HG03175 (cell line): Measurements from ENCODE around the gene TMEM92.
"Not testable (repeated sequence)": the region's sequence is repeated elsewhere in the genome, so short reads cannot be mapped to it uniquely, and the experiment has no call there.

ENCODE experiments used
- ATAC-seq: cut with Tn5 transposase; IDR thresholded peaks from one replicate; pipeline ENCODE4 v1.9.1; 2021; ENCODE audit warnings: mild to moderate bottlenecking, moderate library complexity; ENCODE audit not compliant: unreplicated experiment

TMEM92 gene

DNA sequence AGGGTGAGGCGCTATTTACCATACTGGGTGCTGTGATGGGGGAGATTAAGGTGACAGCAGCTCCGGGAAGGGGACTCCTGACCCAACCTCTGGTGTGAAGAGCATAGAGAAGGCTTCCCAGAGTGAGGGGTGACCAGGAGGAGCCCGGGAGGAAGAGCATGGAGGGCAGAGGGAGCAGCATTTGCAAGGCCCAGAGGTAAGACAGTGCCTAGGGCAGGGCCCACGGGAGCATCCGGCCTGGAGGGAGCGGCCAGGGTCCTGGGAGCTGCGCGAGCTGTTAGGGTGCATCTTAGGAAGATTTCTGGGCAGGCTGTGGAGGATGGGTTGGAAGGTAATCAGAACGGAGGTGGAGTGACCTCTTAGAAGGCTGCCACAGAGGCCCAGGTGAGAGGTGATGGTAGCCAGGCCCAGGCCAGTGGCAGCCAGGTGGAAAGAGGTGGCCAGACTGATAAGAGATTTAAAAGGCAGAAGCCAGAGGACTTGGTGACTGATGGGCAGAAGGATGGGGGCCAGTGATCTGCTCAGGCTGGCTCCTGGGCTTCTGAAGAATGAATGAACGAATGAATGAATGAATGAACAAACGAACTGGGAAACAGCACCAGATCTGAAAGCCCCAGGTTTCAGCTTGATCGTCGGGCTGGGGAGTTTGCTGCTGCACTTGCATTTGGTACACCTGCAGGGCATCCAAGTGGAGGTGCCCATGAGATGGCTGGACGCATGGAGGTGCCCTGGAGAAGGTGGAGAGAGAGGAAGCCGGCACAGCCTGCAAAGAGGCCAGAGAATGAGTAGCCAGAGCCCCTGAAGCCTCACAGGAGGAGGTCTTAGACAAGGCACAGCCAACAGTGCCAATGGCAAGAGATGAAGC lies 13.0 kb upstream of the TMEM92 start:
- ATAC-seq, result no peak

DNA sequence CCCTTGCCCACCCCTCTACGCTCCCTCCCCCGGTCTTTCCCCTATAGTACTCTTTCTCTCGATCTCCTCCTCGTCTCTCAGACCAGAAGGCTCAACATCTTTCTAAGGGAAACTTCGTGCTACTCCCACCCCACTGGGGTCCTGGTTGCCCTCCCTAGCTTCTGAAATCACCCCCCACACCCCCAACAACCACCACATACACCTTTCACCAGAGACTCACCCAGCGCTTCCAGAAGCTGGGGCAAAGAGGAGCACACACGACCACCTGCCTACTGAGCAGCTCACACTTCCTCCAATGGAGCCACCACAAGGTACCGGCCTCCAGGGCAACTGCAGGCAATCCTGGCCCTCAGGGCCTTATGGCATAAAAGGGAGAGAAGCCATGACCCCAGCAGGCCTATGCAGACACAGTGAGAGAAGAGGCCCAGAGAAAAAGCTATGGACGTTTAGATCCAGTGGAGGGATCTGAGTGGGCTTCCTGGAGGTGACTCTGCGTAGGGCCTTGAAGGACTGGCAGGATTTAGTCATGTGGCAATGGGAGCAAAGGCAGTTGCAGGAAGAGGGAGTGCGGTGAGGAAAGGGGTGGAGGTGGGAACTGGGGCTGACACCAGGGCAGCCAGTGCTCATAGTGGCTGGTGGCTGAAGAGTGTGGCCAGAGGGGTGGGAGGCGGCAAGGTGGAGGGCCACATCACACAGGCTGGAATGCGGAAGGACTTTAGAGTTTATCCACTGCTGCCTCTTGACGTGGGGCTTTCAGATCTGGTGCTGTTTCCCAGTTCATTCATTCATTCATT lies 12.1 kb upstream of the TMEM92 start:
- ATAC-seq, result no peak

DNA sequence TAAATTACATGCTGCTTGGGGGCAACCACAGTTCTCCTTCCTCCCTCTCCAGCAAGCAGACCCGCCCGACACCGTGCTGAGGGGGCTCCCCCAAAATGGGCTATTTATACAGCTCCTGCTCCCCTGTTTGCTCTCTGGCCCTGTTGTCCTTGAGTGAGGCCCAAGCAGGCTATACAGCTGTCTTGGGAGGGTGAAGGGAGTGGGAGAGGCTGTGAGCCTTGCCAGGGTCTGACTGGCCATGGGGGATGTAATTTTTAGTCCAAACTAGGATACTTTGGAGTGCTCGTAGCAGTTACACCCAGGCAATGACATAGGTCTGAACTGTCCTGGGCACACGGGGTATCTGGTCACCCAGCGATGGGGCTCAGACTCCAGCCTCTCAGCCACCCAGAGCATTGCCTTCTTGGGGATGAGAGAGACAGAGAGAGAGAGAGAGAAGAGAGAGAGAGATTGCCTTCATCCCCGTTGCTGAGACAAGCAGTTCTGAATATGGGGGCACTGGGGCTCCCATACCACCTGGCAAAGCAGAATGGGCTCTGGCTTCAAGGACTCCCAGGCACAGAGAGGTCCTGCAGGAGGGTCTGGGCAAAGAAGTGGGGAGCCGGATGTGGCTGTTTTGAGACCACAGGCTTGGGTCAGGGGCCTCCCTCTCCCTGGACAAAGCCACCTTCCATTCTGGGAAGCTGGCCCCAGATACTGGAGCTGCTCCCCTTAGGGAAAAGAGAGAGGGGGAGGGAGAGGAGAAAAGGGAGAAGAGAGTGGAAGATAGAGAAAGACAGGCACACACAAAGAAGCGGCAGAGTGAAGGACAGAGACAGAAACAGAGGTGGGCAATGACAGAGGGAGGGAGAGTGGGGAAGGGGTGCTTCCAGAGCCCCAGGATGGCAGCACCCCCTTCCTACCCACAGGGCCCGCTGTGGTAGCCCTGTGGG lies 10.7 kb upstream of the TMEM92 start:
- no peak for ATAC-seq

DNA sequence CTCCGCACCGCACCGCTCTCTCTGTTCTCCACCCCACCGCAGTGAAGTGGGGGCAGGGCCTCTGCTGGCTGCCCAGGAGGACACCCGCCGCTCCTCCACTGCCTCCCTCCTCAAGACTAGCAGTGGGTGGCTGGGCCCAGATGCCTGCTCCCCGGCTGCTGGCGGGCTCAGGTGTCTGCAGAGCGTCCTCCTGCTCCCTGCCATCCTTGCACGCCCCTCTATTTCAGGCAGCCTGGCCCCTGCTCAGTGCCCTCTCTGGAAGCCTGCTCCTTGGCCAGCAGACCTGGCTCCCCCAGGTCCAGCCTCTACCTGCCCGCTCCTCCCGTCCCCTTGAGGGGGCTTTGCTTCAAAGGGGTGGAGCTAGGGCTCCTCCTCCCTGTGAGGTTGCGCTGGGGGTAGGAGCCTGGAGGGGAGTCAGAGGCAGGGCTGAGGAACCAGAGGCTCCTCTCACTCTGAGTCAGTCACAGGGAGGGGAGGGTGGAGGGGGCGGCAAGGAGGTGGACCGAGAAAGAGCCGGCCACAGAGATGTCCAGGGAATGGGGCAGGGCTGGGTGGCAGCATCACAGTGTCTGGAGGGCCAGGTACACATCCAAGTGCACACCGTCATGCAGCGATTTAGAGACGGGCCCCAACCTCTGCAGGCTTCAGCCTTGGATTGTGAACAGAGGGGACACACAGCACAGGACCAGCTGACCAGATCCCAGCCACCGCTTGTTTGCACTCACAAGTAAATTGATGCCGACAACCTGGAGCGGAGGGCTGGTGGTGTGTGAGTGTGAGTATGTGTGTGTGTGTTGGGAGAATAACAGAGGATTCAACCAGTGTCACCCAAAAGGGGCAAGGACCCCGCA lies 9.8 kb upstream of the TMEM92 start:
- no peak for ATAC-seq

DNA sequence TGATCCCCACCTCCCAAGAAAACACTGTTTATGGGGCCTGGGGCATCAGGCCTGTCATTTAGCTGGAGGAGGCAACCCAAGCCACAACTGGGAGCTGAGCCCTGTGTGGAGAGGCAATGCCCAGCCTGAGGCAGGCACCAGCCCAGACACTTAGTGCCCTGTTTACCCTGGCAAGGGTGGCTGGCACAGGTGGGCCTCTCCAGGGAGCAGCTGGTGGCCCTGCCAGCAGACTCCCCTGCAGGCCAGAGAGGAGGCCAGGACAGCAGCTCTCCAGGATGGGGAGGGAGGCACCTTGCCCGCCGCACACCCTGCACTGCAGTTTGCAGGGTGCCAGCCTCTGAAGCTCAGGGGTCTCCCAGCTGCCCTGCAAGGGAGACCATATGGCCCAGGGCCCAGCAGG lies 9.1 kb upstream of the TMEM92 start:
- no peak for ATAC-seq

DNA sequence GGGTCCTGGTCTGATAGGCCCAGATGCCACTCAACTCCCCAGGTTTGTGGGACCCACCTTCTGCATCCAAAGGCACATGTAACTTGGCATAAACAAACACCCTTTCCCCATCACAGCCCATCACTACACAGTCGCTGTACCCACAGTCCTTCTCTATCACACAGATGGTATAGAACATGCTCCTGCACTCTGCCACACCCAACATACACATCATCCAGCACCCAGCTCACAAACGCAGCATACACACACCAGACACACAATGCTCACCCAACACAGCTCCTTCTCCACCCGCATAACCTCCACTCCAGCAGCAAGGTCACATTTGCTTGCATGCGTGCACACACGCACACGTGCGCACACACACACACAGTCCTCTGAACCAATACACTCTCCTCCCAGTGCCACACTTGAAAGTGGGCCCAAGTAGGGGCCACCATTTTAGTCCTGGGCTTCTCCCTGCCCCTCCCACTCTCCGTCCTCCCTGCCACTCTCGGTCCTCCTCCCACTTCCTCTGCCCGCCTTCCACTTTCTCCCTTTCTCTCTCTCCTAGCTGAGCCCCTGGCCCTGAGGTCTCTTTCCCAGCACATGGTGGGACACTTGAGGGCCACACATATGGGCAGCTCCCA lies 8.5 kb upstream of the TMEM92 start:
- ATAC-seq, result no peak

DNA sequence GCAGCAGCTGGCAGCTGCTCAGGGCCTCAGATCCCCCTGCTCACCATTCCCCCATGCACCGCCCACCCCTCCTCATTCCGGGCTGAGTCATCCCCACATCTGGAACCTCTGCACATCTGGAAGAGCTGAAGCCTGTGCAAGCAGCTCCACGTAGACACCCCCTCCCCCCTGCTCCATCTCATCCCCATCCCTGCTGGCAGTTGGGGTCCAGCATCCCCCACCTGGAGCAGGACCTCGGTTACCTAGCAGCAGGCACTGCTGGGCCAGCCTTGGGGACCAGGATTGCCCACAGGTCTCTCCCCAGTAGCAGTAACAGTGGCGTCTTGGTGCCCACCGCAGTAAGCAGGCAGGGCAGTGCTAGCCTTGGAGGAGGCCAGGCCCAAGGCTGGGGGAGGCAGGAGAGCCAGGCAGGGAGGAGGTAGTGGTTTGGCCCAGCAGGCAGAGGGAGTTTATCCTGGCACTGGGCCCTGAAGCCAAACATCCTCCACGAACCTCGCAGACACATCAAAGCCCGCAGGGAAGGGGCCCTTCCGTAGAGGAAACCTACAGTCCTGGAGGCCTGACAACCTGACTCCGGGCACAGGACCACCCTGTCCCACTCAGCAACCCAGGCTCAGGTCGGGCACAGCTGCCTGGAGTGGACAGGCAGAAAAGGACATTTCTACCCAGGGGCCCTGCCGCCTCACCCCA lies 7.7 kb upstream of the TMEM92 start:
- no peak for ATAC-seq

DNA sequence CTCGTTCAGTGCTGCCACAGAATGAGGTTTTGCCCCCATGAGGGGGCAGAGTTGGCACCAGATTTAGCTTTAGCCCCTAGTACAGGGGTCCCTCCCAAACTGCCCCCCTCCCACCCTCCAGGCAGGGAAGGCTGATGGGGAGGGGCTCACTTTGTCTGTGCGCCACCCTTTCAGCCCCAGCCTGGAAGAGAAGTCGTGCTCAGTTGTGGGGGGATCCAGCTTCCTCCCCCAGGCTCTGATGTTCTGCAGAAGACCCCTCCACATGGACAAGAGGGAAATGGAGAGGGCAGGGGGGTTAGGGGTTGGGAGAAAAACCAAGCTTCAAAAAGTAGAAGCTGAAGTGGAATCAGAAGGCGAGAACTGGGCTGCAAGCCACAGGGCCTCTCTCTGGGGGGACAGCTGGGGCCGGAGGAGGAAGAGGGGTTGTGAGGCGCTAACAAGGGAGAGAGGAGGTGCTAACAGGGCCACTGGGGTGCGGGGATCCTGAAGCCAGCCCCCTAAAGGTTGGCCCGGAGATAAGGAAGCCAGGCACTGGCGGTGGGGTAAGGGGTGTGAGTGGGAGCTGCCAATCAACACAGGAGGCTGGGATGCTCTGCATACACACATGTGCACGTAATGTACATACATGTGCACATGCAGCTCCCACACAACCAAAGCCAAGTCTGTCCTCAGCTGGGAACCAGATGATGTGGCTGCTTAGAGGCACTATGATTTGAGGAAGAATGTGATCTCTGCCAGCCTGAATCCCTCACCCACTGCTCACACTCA lies 7.0 kb upstream of the TMEM92 start:
- ATAC-seq, result no peak

DNA sequence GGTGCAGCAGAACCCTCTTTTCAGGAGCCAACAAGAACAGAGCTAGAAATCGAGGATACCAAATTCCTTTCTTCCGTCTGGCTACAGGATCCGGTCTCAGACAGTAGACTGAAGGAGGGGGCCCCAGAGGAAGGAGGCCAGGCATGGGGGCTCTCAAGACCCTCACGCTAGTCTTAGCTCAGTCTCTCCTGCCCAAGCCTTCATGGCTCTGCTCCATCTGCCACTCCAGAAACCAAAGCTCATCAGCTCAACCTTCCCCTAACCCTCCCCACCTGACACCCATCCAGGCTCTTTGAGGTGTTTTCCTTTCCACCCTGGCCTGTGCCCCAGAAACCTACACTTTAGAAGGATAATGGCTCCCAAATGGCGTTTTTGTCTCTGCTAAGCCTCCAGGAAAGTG lies 6.2 kb upstream of the TMEM92 start:
- no peak for ATAC-seq

DNA sequence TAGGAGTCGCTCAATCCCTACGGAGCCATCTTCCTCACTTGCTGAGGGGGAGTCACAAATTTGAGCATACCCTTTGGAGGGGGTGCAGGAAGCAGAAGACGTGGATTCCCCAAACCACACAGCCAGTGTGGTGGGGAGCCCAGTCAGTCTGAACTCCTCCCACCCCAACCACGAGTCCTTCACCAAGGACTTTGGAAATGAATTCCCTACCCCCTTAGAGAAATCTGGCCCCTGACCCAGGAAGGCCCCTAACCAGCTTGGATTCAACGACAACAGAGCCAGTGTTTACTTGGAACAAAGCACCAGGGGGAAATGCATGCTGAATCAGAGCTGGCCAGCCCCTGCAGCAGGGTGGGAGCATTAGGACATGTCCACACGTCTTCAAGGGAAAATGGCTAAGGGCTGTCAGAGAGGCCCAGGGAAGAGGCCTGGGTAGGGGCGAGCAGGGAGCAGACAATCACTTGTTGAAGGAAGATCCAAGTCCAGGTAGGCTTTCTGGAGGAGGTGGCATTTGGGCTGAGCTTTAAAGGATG lies 5.5 kb upstream of the TMEM92 start:
- ATAC-seq, result no peak

DNA sequence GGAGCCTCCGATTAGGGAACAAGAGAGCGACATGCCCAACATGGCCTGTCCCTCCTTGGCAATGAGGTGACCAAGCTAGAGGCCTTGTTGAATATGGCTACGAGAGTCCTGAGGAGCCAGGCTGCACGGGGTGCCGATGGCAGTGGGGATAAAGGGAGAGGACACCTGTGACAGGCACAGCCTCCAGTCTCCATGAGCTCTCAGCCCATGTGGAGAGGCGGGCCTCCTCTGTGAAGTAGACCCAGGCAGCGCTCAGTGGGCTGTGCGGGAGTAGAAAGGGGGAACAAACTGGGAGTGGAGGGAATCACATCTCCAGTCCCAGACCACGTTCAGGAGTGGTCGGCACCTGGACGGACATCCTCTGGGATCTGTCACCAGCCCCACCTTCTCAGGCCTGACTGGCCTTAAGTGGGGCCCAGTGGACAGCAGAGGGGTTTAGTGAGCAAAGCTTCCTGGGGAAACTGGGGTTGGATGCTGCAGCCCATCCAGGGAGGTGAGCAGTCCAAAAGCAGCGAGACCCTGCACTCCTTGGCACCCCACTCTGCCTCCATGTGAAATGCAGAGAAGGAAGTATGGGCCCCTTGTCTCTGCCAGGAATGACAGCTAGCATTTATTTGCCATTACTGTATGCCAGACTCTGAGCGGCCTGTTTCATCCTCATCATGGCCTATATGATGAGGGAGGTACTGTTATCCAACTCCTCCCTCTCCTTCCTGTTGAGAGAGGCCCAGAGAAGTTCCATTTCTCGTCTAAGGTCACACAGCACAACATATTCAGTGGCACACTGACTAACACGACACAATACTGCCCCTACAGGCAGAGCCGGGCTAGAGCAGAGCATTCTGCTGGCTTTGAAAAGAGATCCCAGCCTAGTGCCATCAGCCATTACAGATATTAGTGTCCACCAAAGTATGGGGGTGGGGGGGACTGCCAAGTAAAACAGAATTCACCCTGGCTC lies 4.5 kb upstream of the TMEM92 start:
- ATAC-seq, result no peak

DNA sequence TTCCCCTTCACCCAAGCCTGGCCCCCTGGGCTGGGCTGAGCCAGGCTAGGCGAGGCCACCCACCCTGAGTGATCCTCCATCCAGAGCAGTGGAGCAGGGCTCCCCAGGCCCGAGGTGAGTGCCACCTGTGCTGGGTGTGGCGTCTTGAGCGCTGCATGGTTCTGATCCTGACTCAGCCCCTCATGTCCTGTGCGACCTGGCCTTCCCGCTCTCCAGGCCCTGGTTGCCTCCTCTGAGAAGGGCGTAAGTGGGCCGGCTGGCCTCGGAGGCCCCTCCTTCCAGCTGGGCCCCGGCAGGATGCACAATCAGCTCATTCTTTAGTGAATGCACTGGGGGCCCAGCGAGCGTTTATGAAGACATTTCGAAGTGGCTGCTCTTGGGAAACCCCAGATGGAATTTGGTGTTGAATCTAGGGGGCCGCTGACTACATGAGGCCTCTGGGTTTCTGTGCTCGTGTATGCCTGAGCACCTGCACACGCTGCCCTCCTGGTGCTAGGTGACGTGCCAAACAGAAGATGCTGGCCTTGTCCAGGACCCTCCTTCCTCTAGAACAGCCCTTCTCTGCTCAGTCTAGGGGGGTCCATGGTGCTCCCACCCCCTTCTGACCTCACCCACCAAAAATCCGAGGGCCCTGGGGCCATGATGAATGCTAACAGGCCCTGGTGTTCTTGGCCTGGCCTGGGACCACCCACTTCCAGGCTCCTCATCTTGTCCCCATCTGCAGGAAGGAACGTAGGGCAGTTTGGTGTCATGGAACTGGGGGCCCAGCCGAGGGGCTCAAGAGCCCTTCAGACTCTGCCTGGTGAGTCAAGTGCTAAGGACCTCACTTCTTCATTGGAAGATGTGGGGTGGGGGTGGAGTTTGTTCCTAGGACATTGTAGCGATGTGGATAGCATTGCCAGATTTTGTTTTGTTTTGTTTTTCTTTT lies 3.6 kb upstream of the TMEM92 start:
- ATAC-seq, result no peak

DNA sequence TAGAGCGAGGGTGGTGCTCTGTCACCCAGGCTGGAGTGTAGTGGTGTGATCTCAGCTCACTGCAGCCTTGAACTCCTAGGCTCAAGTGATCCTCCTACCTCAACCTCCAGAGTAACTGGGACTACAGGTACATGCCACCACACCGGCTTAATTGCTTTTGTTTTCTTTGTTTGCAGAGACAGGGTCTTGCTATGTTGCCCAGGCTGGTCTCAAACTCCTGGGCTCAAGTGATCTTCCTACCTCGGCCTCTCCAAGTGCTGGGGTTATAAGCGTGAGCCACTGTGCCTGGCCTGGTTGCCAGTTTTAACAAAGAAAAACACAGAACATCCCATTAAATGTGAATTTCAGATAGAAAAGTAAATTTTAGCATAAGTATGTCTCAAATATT lies 2.9 kb upstream of the TMEM92 start:
- not testable (repeated sequence) for ATAC-seq

DNA sequence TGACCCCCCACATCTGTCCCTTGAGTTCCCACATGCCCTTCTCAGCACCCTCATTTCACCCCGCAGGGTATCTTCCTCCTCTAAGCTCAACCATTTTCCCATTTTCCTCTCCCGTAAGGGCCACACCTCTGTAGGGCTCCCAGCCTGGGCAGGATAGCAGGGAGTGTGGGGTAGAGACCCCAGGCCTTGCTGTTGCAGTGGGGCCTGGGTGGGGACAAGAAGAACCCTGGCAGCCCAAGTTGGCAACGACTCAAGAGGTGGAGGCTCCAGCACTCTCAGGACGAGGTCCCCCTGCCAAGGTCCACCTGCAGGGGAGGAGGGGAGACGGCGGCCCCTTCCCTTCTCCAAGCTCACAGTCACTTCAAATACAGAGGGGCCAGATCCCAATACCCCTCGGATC lies 2.0 kb upstream of the TMEM92 start:
- no peak for ATAC-seq

DNA sequence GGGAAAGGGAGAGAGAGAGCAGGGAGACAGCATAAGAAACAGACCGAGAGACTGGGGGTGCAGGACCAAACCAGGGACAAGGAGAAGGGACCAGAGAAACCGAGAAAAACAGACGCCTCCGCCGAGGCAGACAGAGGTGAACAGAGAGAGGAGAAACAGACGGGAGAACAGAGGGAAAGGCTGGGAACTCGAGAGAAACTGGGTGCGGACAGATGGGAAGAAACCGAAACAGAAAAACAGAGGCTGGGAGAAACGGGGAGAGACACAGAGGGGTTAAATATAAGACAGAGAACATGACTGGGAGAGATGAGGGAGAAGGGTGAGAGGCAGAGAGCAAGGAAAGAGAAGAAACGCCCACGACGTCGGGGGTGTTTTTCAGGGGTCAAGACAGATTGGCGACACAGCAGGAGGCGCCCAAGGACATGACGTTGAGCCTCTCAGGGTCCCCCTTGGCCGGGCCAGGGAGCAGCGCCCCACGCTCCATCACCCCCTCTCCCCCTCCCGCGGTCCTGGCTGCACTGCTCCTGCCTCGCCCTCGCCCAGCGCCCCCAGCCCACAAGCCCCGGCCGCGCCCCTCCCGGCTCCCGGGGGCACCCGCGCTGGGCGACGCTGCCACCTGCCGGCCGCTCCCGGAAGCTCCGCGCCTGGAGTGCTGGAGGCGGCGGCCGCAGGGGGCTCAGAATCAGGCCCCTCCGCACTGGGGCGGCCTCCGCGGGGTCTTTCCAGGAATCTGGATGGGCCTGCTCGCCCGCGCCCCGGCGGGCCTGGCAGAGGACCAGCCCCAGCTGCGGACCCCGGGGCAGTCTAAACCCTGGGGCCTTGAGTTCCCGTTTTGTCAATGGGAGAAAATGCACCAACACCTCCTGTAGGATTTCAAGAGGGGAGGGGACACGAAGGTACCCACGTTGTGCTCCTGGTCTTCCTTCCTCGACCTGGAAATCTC lies 1.3 kb upstream of the TMEM92 start:
- ATAC-seq, result no peak
